Measurements from ENCODE around the gene NEUROD2.

NEUROD2 gene

GRCh38 chr17:39579318-39580081 lies 28.2 kb downstream of the NEUROD2 start:
- Histone ChIP-seq H3K27me3 (ENCODE audit: insufficient read depth, low read depth, severe bottlenecking) (peaks cover 80% of the 10 kb centered on the region), H3K36me3 (no peaks in the 10 kb centered on the region), H3K4me3 (ENCODE audit: low read depth, low read length) (no peak overlapping the region), H3K9me3 (ENCODE audit: severe bottlenecking) (peaks cover 2% of the 10 kb centered on the region), H3K27ac (no peak overlapping the region)
- no peak for TF ChIP-seq CTCF (IDR thresholded peaks at IDR 0.05; ENCODE audit: low read depth, low read length)
- DNase-seq, result no peak

- no peak for TF ChIP-seq CTCF (IDR thresholded peaks at IDR 0.05; ENCODE audit: low read depth, low read length)
- H3K36me3 ChIP-seq, result no peaks in the 10 kb centered on the region
Observed at GRCh38 chr17:39578272-39578671, 29.4 kb downstream of the NEUROD2 start.

GRCh38 chr17:39576187-39576586 lies 31.5 kb downstream of the NEUROD2 start:
- no peak overlapping the region for H3K4me3 ChIP-seq (ENCODE audit: low read depth, low read length)
- H3K27me3 ChIP-seq (ENCODE audit: insufficient read depth, low read depth, severe bottlenecking), result peaks cover 94% of the 10 kb centered on the region
- peak; percentile 78 for TF ChIP-seq CTCF (IDR thresholded peaks at IDR 0.05; ENCODE audit: low read depth, low read length)
- no peak overlapping the region for H3K27ac ChIP-seq
- peaks cover 7% of the 10 kb centered on the region for H3K9me3 ChIP-seq (ENCODE audit: severe bottlenecking)
- H3K36me3 ChIP-seq, result no peaks in the 10 kb centered on the region
- no peak for DNase-seq

More at GRCh38 chr17:39578272-39578671, 29.4 kb downstream of the NEUROD2 start:
- Histone ChIP-seq H3K27ac (no peak overlapping the region), H3K27me3 (ENCODE audit: insufficient read depth, low read depth, severe bottlenecking) (peaks cover 83% of the 10 kb centered on the region), H3K4me3 (ENCODE audit: low read depth, low read length) (no peak overlapping the region), H3K9me3 (ENCODE audit: severe bottlenecking) (peaks cover 2% of the 10 kb centered on the region)
- DNase-seq, result no peak

- peak; percentile 58 for DNase-seq
- Histone ChIP-seq H3K27me3 (ENCODE audit: insufficient read depth, low read depth, severe bottlenecking) (peaks cover 71% of the 10 kb centered on the region), H3K4me3 (ENCODE audit: low read depth, low read length) (peak overlapping the region; percentile 50), H3K9me3 (ENCODE audit: severe bottlenecking) (peaks cover 13% of the 10 kb centered on the region), H3K36me3 (no peaks in the 10 kb centered on the region), H3K27ac (no peak overlapping the region)
- TF ChIP-seq CTCF (IDR thresholded peaks at IDR 0.05; ENCODE audit: low read depth, low read length), result no peak
Observed at GRCh38 chr17:39573447-39574298, 34.0 kb downstream of the NEUROD2 start.

- no peak for DNase-seq
- TF ChIP-seq CTCF (IDR thresholded peaks at IDR 0.05; ENCODE audit: low read depth, low read length), result no peak
- Histone ChIP-seq H3K9me3 (ENCODE audit: severe bottlenecking) (peaks cover 13% of the 10 kb centered on the region), H3K36me3 (peaks cover 7% of the 10 kb centered on the region), H3K4me3 (ENCODE audit: low read depth, low read length) (no peak overlapping the region), H3K27ac (no peak overlapping the region), H3K27me3 (ENCODE audit: insufficient read depth, low read depth, severe bottlenecking) (peaks cover 55% of the 10 kb centered on the region)
Observed at GRCh38 chr17:39572121-39572520, 35.6 kb downstream of the NEUROD2 start.
